ENCODE measurements around the gene NHS. TPM values are rescaled to one million over a fixed set of nuclear protein-coding genes. Genes with fewer than 3 reads are reported as not detected.

The NHS gene
- total RNA-seq, 4 donors from 2014 or later: 2.4 to 5.4 (median 4.0) TPM

- intact Hi-C loops (cut with DNase I; ENCODE audit: low total_unique reads): no loop called here
- TF ChIP-seq POLR2A (IDR thresholded peaks at IDR 0.05): no peak
- TF ChIP-seq, protein P1, sequence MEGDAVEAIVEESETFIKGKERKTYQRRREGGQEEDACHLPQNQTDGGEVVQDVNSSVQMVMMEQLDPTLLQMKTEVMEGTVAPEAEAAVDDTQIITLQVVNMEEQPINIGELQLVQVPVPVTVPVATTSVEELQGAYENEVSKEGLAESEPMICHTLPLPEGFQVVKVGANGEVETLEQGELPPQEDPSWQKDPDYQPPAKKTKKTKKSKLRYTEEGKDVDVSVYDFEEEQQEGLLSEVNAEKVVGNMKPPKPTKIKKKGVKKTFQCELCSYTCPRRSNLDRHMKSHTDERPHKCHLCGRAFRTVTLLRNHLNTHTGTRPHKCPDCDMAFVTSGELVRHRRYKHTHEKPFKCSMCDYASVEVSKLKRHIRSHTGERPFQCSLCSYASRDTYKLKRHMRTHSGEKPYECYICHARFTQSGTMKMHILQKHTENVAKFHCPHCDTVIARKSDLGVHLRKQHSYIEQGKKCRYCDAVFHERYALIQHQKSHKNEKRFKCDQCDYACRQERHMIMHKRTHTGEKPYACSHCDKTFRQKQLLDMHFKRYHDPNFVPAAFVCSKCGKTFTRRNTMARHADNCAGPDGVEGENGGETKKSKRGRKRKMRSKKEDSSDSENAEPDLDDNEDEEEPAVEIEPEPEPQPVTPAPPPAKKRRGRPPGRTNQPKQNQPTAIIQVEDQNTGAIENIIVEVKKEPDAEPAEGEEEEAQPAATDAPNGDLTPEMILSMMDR (IDR thresholded peaks at IDR 0.05): no peak
- H3K4me3 ChIP-seq (ENCODE audit: low read depth, poor library complexity, severe bottlenecking): no peak overlapping the region
- 66 to 67% methylated on average over 2 of the region's 2 CpGs for WGBS, 2 donors
- no peak for DNase-seq (ENCODE audit: low spot score in 2 of 2)
These were observed 258.5 kb downstream of the NHS start for GRCh38 chrX:17633546-17633945.

- WGBS, 2 donors: 72 to 74% methylated on average over 9 of the region's 9 CpGs
- no peak overlapping the region for H3K4me3 ChIP-seq (ENCODE audit: low read depth, poor library complexity, severe bottlenecking)
- no peak for DNase-seq (ENCODE audit: low spot score in 2 of 2)
- TF ChIP-seq, protein P1 (IDR thresholded peaks at IDR 0.05): no peak
- TF ChIP-seq POLR2A (IDR thresholded peaks at IDR 0.05): no peak
- intact Hi-C loops (cut with DNase I; ENCODE audit: low total_unique reads): no loop called here
These were observed 259.7 kb downstream of the NHS start for GRCh38 chrX:17634542-17635207.

DNA sequence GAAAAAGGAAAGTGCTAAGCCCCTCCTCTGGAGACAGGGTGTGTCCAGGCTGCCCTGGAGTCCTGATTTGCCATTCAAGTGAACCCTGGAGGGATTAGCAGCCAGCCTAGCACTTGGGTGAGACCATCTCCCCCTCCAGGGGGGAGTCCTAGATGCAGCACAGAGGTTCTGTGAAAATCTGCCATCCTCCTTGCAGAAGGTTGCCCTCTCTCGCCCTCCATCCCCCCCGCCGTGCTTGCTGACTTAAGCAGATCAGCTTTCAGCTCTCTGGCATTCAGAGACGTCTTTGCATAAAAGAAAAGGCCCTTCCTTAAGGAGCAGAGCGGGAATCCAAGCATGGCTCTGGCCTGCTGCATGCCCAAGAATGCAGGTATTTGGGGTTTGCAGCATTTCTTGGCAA is 260.2 kb downstream of the NHS start:
- DNase-seq (ENCODE audit: low spot score in 2 of 2): no peak
- WGBS, 2 donors: 29 to 87% methylated on average over 3 to 5 of the region's 5 CpGs
- no peak overlapping the region for H3K4me3 ChIP-seq (ENCODE audit: low read depth, poor library complexity, severe bottlenecking)
- intact Hi-C loops (cut with DNase I; ENCODE audit: low total_unique reads): no loop called here
- TF ChIP-seq POLR2A (IDR thresholded peaks at IDR 0.05): no peak
- TF ChIP-seq, protein P1 (IDR thresholded peaks at IDR 0.05): no peak

DNA sequence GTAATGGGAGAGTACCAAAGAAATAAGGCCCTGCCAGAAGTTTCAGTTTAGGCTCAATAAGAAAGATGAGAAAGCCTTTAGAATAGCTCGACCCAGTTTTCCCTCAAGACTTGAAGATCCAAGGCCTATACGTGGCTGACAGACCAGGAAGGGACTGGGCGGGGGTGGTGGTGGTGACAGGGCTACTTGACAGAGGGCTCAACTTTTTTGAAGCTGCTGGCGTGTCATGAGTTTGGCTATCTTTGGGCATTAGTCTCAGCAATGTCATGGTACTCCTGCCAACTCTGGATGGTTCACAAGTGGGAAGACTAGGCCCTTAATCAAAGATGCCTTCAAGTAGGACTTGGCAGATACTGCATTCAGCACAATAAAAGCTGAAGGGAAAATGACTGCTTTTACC is 262.2 kb downstream of the NHS start:
- no peak for DNase-seq (ENCODE audit: low spot score in 2 of 2)
- TF ChIP-seq, protein P1 (IDR thresholded peaks at IDR 0.05): no peak
- no peak overlapping the region for H3K4me3 ChIP-seq (ENCODE audit: low read depth, poor library complexity, severe bottlenecking)
- intact Hi-C loops (cut with DNase I; ENCODE audit: low total_unique reads): no loop called here
- 77 to 90% methylated on average over 4 of the region's 4 CpGs for WGBS, 2 donors

DNA sequence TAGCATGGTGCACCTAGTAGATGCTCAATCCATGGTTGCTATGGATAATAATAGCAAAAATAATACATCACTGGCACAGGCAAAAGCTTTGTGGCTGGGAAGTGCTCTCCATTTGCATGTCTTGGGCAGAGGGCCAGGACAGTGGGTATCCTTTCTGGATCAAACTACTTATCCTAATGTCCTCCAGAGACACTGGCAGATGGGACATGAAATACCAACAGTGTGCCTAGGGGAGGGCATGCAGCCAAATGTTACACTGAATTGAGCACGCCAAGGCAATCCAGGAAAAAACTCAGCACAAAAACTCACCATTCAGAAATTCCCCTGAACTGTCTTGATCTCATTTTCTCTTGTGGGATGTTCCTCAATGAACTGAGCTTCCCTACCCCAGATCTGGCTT is 263.7 kb downstream of the NHS start:
- intact Hi-C loops (cut with DNase I; ENCODE audit: low total_unique reads): no loop called here
- no peak for TF ChIP-seq POLR2A (IDR thresholded peaks at IDR 0.05)
- TF ChIP-seq, protein P1 (IDR thresholded peaks at IDR 0.05): no peak
- WGBS, 2 donors: 32 to 40% methylated on average over 1 of the region's 1 CpG

GRCh38 chrX:17642891-17643290 is 267.9 kb downstream of the NHS start:
- intact Hi-C loops (cut with DNase I; ENCODE audit: low total_unique reads): no loop called here
- H3K4me3 ChIP-seq (ENCODE audit: low read depth, poor library complexity, severe bottlenecking): no peak overlapping the region
- DNase-seq (ENCODE audit: low spot score in 2 of 2): no peak
- TF ChIP-seq, protein P1 (IDR thresholded peaks at IDR 0.05): no peak
- TF ChIP-seq POLR2A (IDR thresholded peaks at IDR 0.05): no peak

More for the DNA sequence above, 263.7 kb downstream of the NHS start:
- no peak overlapping the region for H3K4me3 ChIP-seq (ENCODE audit: low read depth, poor library complexity, severe bottlenecking)
- no peak for DNase-seq (ENCODE audit: low spot score in 2 of 2)
